Mucosa of rectum (tissue), 2 donors: ENCODE measurements around the gene KCP.

ENCODE experiments used
- H3K27ac ChIP-seq, 2 donors: one replicate each; pipeline ENCODE4 v1.7.0; 2013; ENCODE audit warnings: inconsistent platforms in 2 of 2, low read depth in 2 of 2, low read length in 2 of 2
- H3K27me3 ChIP-seq, 2 donors: one replicate each; pipeline ENCODE4 v1.7.0; 2013; ENCODE audit warnings: low read length in 2 of 2; ENCODE audit not compliant: control insufficient read depth in 2 of 2, insufficient read depth in 2 of 2
- H3K36me3 ChIP-seq, 2 donors: one replicate each; pipeline ENCODE4 v1.7.0; 2013; ENCODE audit warnings: low read length in 2 of 2; ENCODE audit not compliant: control insufficient read depth in 2 of 2, insufficient read depth in 2 of 2
- H3K4me1 ChIP-seq, 2 donors: one replicate each; pipeline ENCODE4 v1.7.0; 2013; ENCODE audit warnings: low read length in 2 of 2, mild to moderate bottlenecking in 1 of 2; ENCODE audit not compliant: control insufficient read depth in 2 of 2, insufficient read depth in 2 of 2
- H3K4me3 ChIP-seq, 2 donors: one replicate each; pipeline ENCODE4 v1.7.0; 2013; ENCODE audit warnings: low read length in 2 of 2
- H3K9ac ChIP-seq, 2 donors: one replicate each; pipeline ENCODE4 v1.7.0; 2013; ENCODE audit warnings: low read length in 2 of 2, low read depth in 1 of 2, mild to moderate bottlenecking in 1 of 2
- H3K9me3 ChIP-seq, 2 donors: one replicate each; pipeline ENCODE4 v1.7.0; 2013; ENCODE audit warnings: low read length in 2 of 2; ENCODE audit not compliant: control insufficient read depth in 2 of 2
- donor health status: healthy.
- donor health status: Normal muscosa, but diverticular disease.

The KCP gene

GRCh38 chr7:128885370-128886187 lies 24.9 kb downstream of the KCP start:
- Histone ChIP-seq H3K4me1 (no peaks in the 10 kb centered on the region), H3K27me3 (peaks cover 0 to 2% of the 10 kb centered on the region in 2 donors), H3K4me3 (no peak overlapping the region), H3K36me3 (no peaks in the 10 kb centered on the region), H3K27ac (no peak overlapping the region), H3K9me3 (no peaks in the 10 kb centered on the region), H3K9ac (no peak overlapping the region)

- H3K27ac ChIP-seq: no peak overlapping the region
- no peak overlapping the region for H3K4me3 ChIP-seq
- H3K27me3 ChIP-seq: no peaks in the 10 kb centered on the region
- H3K9ac ChIP-seq: no peak overlapping the region
- H3K4me1 ChIP-seq: no peaks in the 10 kb centered on the region
- no peaks in the 10 kb centered on the region for H3K36me3 ChIP-seq
- H3K9me3 ChIP-seq: no peaks in the 10 kb centered on the region
Observed at GRCh38 chr7:128884561-128885369, 25.7 kb downstream of the KCP start.

- Histone ChIP-seq H3K9ac (peak overlapping the region in 1 of 2 donors; percentile 15), H3K36me3 (no peaks in the 10 kb centered on the region), H3K4me3 (peak overlapping the region; percentile 25 to 31), H3K9me3 (no peaks in the 10 kb centered on the region), H3K27ac (no peak overlapping the region), H3K27me3 (no peaks in the 10 kb centered on the region), H3K4me1 (no peaks in the 10 kb centered on the region)
Observed at GRCh38 chr7:128883622-128884448, 26.7 kb downstream of the KCP start.

- no peak overlapping the region for H3K4me3 ChIP-seq
- H3K36me3 ChIP-seq: no peaks in the 10 kb centered on the region
- no peaks in the 10 kb centered on the region for H3K4me1 ChIP-seq
- no peaks in the 10 kb centered on the region for H3K27me3 ChIP-seq
- H3K9me3 ChIP-seq: no peaks in the 10 kb centered on the region
- no peak overlapping the region for H3K27ac ChIP-seq
- H3K9ac ChIP-seq: no peak overlapping the region
Observed at GRCh38 chr7:128882134-128882533, 28.4 kb downstream of the KCP start.

GRCh38 chr7:128881458-128882125 lies 28.9 kb downstream of the KCP start:
- Histone ChIP-seq H3K36me3 (no peaks in the 10 kb centered on the region), H3K9ac (no peak overlapping the region), H3K27ac (no peak overlapping the region), H3K4me1 (peaks cover under 1 to 4% of the 10 kb centered on the region in 2 donors), H3K27me3 (no peaks in the 10 kb centered on the region), H3K4me3 (no peak overlapping the region), H3K9me3 (no peaks in the 10 kb centered on the region)

- Histone ChIP-seq H3K27ac (no peak overlapping the region), H3K36me3 (no peaks in the 10 kb centered on the region), H3K27me3 (no peaks in the 10 kb centered on the region), H3K9ac (no peak overlapping the region), H3K9me3 (no peaks in the 10 kb centered on the region), H3K4me1 (peaks cover 6 to 10% of the 10 kb centered on the region in 2 donors), H3K4me3 (no peak overlapping the region)
Observed at GRCh38 chr7:128880791-128881457, 29.6 kb downstream of the KCP start.

- Histone ChIP-seq H3K36me3 (no peaks in the 10 kb centered on the region), H3K4me3 (no peak overlapping the region), H3K9me3 (no peaks in the 10 kb centered on the region), H3K27ac (no peak overlapping the region), H3K9ac (no peak overlapping the region), H3K27me3 (no peaks in the 10 kb centered on the region), H3K4me1 (peaks cover 6 to 13% of the 10 kb centered on the region in 2 donors)
Observed at GRCh38 chr7:128879939-128880746, 30.4 kb downstream of the KCP start.

- Histone ChIP-seq H3K4me1 (peaks cover 13 to 18% of the 10 kb centered on the region in 2 donors), H3K4me3 (no peak overlapping the region), H3K36me3 (no peaks in the 10 kb centered on the region), H3K9me3 (no peaks in the 10 kb centered on the region), H3K9ac (no peak overlapping the region), H3K27me3 (no peaks in the 10 kb centered on the region), H3K27ac (no peak overlapping the region)
Observed at GRCh38 chr7:128879461-128879938, 31.0 kb downstream of the KCP start.
